SJSA1 (cell line): ENCODE data around the gene IRS2. TPM values are rescaled to one million over a fixed set of nuclear protein-coding genes. Genes with fewer than 3 reads are reported as not detected.

ENCODE experiments used
- DNase-seq, 2 experiments: peaks; one replicate each; pipeline ENCODE4 v3.0.0-alpha.2; 2015 to 2020; ENCODE audit warnings: low spot score in 2 of 2, low read depth in 1 of 2
- H3K27ac ChIP-seq: fragments of 250-450 bp; sonication (Bioruptor Pico); 2 replicates; pipeline ENCODE4 v1.5.1; 2020; ENCODE audit warnings: mild to moderate bottlenecking, moderate library complexity
- H3K27me3 ChIP-seq: fragments of 250-450 bp; sonication (Bioruptor Pico); replicated peaks from 2 replicates; pipeline ENCODE4 v1.5.1; 2020; ENCODE audit warnings: mild to moderate bottlenecking, moderate library complexity
- H3K36me3 ChIP-seq: fragments of 250-450 bp; sonication (Bioruptor Pico); 2 replicates; pipeline ENCODE4 v1.5.1; 2020; ENCODE audit warnings: mild to moderate bottlenecking
- H3K4me1 ChIP-seq: fragments of 250-450 bp; sonication (Bioruptor Pico); replicated peaks from 2 replicates; pipeline ENCODE4 v1.6.1; 2021; ENCODE audit warnings: mild to moderate bottlenecking
- H3K4me3 ChIP-seq: fragments of 250-450 bp; sonication (Bioruptor Pico); 2 replicates; pipeline ENCODE4 v1.5.1; 2020; ENCODE audit warnings: mild to moderate bottlenecking
- H3K9me3 ChIP-seq: fragments of 250-450 bp; sonication (Bioruptor Pico); replicated peaks from 2 replicates; pipeline ENCODE4 v1.5.1; 2020; ENCODE audit warnings: mild to moderate bottlenecking
- total RNA-seq: library from RNA; depleted of rRNA; stranded (reverse); fragments of >200 nt; shearing (Covaris generic); gene quantifications from 2 replicates; pipeline ENCODE4 v1.2.3, GENCODE V29; 2014

Gene IRS2
- total RNA-seq, 1 experiment from 2014 or later = 8.1 TPM

DNA sequence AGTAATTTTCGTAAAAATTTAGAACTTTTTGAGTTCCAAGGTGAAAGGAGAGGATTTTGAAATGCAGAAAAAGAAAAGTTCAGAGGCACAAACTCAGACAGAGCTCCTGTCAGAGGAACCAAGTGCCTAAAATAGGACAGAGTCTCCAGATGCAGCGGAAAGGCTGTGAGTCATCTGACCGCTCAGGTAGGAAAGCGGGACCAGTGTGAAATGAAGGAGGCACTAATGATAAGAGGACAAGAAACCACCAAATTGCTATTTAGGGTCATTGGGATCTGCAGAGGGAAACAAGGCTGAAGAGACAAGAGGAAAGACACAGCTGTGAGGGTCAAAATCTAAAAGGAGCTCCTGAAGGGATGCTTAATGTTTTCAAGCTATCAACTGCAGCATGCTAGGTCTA, 34.9 kb downstream of the IRS2 start:
- Histone ChIP-seq H3K36me3 (peaks cover 11% of the 10 kb centered on the region), H3K4me3 (no peak overlapping the region), H3K4me1 (no peaks in the 10 kb centered on the region), H3K9me3 (no peaks in the 10 kb centered on the region), H3K27ac (no peak overlapping the region), H3K27me3 (peaks cover 25% of the 10 kb centered on the region)
- peak in 1 of 2 experiments; percentile 49 for DNase-seq

DNA sequence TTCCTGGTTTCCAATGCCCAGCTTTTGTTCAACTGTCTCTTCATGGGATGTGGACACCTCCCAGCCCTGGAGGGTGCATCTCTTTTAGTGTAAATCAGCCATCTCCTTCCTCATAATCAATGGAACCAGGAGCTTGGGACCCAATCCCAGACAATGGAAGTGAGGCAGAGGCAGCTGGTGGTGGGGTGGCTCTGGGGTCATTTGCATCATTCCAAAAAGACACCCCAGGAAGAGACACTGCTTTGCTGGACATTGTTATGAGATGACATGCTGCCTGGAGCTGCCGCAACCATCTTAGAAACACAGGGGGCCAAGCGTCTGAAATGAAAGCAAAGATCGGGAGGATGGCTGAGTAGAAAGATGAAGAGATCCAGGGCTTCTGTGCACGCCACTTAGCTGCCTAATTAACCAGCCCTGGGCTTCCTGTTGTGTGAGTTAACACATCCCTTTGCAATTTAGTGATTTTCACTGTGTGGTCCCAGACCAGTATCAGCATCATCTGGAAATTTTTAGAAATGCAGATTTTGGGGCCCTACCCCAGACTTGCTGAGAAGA, 36.1 kb downstream of the IRS2 start:
- Histone ChIP-seq H3K4me1 (no peaks in the 10 kb centered on the region), H3K36me3 (peaks cover 3% of the 10 kb centered on the region; the same call in 1 of the 2 replicates), H3K27me3 (peaks cover 29% of the 10 kb centered on the region), H3K27ac (no peak overlapping the region), H3K4me3 (no peak overlapping the region), H3K9me3 (no peaks in the 10 kb centered on the region)
- peak in 1 of 2 experiments; percentile 57 for DNase-seq

DNA sequence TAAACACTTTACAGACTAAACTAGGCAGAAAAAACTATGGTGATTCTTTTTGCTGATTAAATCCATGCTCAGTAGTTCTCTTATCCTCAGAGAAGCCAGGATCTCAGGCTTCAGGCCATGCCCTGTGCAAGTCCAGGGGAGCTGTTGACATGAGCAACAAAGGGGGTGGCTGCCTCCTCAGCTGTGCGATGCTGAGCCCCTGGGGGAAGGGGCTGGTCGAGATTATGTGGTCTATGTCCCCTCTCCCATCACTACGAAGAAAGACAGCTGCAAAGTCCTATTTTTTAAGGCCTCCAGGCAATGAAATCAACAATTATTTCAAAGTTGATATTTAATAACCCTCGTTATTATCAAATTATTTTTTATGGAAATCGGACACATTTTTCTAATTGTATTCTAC, 37.0 kb downstream of the IRS2 start:
- Histone ChIP-seq H3K27ac (no peak overlapping the region), H3K36me3 (0 out of 2 replicates have a peak, but pooled peaks cover 3% of the 10 kb centered on the region), H3K4me3 (no peak overlapping the region), H3K4me1 (peaks cover 6% of the 10 kb centered on the region), H3K27me3 (peaks cover 39% of the 10 kb centered on the region), H3K9me3 (no peaks in the 10 kb centered on the region)
- DNase-seq = peak in 1 of 2 experiments; percentile 56

DNA sequence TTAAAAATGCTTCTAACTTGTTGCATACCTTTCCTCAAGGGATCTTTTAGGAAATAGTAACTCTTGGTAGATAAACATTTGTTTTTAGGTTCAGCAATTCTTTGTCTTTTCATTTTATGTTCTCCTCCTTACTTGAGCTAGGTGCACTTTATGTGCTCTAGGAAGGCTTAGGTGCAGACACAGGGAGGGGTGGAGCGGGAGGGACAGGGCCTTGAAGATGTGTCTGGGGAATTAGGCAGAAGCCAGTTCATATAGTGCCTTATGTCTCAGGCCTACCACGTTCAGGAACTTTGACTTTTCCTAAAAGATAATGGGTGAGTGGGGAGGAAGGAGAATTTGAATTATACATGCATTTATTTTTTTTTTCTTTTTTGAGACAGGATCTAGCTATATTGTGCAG, 37.7 kb downstream of the IRS2 start:
- Histone ChIP-seq H3K4me1 (peaks cover 13% of the 10 kb centered on the region), H3K4me3 (no peak overlapping the region), H3K27me3 (peaks cover 45% of the 10 kb centered on the region), H3K36me3 (0 out of 2 replicates have a peak, but pooled peaks cover 3% of the 10 kb centered on the region), H3K27ac (no peak overlapping the region), H3K9me3 (no peaks in the 10 kb centered on the region)
- peak in 1 of 2 experiments; percentile 52 for DNase-seq

DNA sequence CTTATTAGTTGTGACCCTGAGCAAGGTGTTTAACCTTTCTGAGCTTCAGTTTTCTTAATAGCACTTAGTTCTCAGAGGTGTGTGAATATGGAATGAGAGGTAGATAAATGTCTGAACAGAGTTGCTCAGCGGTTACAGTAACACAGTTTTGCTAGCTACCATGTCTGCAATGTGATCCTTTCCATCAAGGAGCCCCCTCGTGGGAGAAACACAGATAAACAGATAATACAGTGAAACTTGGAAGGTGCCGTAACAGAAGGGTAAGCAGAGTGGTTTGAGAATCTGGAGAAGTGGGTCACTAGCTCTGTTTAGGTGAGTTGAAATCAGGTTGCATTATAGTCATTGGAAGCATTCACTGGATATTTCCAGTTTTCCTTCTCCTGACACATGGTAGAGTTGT, 38.9 kb downstream of the IRS2 start:
- Histone ChIP-seq H3K27me3 (peaks cover 56% of the 10 kb centered on the region), H3K4me1 (peaks cover 16% of the 10 kb centered on the region), H3K36me3 (no peaks in the 10 kb centered on the region), H3K27ac (no peak overlapping the region), H3K9me3 (no peaks in the 10 kb centered on the region), H3K4me3 (no peak overlapping the region)
- DNase-seq = peak; percentile 57 to 63

DNA sequence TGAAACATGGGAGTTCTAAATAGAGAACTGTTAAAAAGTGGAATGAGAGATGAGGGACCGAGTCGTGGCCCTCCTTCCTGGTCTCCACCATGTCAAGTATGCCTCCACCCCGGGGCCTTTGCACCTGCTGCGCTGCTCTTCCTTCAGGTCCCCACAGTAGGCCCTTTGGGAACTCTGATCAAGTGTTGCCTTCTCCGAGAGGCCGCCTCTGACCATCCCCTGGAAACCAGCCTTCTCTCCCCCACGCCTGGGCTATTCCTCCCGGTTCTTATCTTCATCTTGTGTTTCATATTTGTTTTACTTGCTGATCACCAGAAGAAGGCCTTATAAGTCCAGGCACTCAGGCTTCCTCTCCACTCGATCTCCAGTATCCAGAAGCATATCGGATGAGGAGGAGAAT, 40.0 kb downstream of the IRS2 start:
- no peak overlapping the region for H3K4me3 ChIP-seq
- H3K4me1 ChIP-seq = peaks cover 16% of the 10 kb centered on the region
- peaks cover 66% of the 10 kb centered on the region for H3K27me3 ChIP-seq
- no peaks in the 10 kb centered on the region for H3K9me3 ChIP-seq
- peak in 1 of 2 experiments; percentile 71 for DNase-seq
- H3K27ac ChIP-seq = no peak overlapping the region
- no peaks in the 10 kb centered on the region for H3K36me3 ChIP-seq

DNA sequence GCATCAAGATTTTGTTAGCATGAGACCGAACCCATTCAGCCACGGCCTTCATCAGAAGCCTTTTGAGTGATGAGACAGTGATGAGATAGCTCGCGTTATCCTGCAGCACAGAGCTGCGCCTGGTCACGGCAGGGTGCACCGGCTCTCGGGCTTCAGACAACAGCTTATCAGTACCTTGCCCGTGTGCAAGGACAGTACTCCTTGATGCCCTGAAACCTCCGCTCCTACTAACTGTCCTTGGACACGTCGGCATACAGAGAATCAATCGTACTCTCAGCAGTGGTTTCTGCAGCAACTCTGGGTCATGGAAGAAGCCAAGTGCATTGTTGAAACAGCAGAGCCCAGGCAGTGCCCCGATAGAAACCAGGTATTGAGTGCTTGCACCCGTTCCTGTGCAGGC, 40.7 kb downstream of the IRS2 start:
- DNase-seq = peak in 1 of 2 experiments; percentile 69
- peaks cover 62% of the 10 kb centered on the region for H3K27me3 ChIP-seq
- no peaks in the 10 kb centered on the region for H3K36me3 ChIP-seq
- H3K4me3 ChIP-seq = no peak overlapping the region
- no peak overlapping the region for H3K27ac ChIP-seq
- peaks cover 16% of the 10 kb centered on the region for H3K4me1 ChIP-seq
- H3K9me3 ChIP-seq = no peaks in the 10 kb centered on the region

DNA sequence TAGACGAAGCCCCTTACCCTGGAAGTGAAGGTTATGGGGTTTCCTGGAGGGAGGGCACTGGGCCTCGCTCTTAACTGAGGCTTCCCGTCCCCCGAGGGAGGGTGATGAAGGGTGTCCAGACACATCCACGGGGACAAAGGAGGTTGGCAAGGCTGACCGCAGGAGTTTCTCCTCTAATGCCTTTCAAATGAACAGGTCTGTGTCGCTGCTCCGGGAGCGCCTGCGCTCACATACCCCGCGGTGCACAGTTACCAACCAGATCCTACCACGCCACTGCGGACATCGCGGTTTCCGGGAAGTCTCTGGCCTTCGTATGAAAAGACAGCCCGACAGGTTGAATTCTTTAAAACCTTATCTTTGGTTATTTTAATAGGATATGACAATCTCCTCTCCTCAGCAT, 41.3 kb downstream of the IRS2 start:
- DNase-seq = no peak
- H3K27ac ChIP-seq = no peak overlapping the region
- peaks cover 67% of the 10 kb centered on the region for H3K27me3 ChIP-seq
- no peak overlapping the region for H3K4me3 ChIP-seq
- H3K9me3 ChIP-seq = no peaks in the 10 kb centered on the region
- no peaks in the 10 kb centered on the region for H3K36me3 ChIP-seq
- peaks cover 16% of the 10 kb centered on the region for H3K4me1 ChIP-seq

DNA sequence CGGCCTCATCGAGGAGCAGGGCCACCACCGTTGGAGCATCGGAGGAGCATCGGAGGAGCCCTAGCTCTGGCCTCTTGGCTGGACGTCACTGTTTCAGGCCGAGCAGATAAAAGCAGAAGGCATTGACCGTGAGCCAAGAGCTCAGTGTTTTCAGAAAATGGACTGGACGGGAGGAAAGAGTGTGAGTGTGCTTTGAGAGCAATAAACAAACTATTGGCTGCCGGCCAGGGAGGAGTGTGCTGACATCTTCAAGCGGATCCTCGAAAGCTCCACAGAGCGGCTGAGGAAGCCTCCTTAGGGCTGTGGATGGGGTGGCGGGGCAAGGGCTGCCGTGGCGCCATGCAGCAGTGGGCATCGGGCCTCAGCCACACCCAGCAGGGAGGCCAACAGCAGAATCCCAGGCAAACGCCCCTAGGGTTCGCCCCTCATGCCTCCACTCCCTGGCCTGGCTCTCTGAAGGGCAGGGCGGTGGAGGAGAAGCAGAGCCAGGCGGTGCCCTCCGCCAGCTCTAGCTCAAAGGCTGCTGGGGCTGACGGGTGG, 41.8 kb downstream of the IRS2 start:
- no peaks in the 10 kb centered on the region for H3K36me3 ChIP-seq
- no peak overlapping the region for H3K27ac ChIP-seq
- H3K4me3 ChIP-seq = no peak overlapping the region
- peak; percentile 87 to 95 for DNase-seq
- H3K4me1 ChIP-seq = peaks cover 16% of the 10 kb centered on the region
- peaks cover 72% of the 10 kb centered on the region for H3K27me3 ChIP-seq
- H3K9me3 ChIP-seq = no peaks in the 10 kb centered on the region

DNA sequence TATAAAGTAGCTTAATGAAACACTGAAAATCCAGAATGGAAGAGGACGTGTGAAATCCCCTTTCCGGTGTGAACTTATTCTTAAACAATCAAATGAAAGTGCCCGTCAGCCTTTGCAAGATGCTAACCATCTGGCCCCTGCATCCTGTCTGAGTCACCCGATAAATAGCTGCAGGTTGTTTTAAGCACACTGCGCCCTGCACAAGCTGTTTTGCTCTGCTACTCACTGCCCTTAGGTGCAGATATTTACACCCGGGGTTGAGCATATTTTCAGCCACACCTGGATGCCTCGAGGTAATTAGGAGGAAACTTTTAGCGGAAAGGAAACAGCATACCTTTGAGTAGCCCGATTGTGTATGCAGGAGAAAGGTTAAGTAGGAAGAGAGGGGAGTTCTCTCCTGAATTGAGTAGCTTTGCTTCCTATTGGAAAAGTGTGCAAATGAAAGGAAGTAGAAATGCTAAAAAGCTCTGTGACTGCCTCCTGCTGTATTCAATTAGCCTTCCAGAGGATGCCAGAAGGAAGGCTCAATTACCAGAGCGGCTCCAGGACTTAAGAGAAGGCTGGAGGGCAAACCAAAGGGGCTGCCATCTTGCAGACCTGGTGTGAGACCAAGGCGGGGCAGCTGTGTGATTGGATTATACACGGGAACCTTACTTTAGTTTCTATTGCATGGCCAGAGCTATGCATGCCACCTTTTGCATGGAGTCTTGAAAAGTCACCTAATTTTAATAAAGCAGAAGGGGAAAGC, 42.5 kb downstream of the IRS2 start:
- H3K27me3 ChIP-seq = peaks cover 75% of the 10 kb centered on the region
- H3K4me1 ChIP-seq = peaks cover 16% of the 10 kb centered on the region
- no peak overlapping the region for H3K27ac ChIP-seq
- H3K4me3 ChIP-seq = no peak overlapping the region
- DNase-seq = peak; percentile 77 to 86
- no peaks in the 10 kb centered on the region for H3K36me3 ChIP-seq
- no peaks in the 10 kb centered on the region for H3K9me3 ChIP-seq

DNA sequence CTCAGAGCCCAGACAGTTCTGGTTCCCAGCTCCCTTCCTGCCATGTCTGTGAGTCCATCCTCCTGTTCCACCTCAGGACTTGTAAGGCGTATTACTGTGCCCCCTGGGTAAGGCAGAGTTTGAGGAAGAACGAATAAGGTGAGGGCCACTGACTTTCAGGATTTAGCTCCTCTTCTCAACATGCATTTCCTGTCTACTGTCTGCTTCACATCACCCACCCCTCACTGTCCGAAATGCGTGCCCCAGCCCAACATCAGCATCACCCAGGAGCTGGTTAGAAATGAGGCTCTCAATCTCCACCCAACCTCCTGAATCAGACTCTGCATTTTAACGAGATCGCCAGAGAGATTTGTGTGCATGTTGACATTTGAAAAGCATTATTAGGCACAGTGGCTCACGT, 44.4 kb downstream of the IRS2 start:
- no peaks in the 10 kb centered on the region for H3K36me3 ChIP-seq
- peaks cover 21% of the 10 kb centered on the region for H3K4me1 ChIP-seq
- peak in 1 of 2 experiments; percentile 66 for DNase-seq
- H3K4me3 ChIP-seq = no peak overlapping the region
- peaks cover 75% of the 10 kb centered on the region for H3K27me3 ChIP-seq
- H3K9me3 ChIP-seq = no peaks in the 10 kb centered on the region
- no peak overlapping the region for H3K27ac ChIP-seq

DNA sequence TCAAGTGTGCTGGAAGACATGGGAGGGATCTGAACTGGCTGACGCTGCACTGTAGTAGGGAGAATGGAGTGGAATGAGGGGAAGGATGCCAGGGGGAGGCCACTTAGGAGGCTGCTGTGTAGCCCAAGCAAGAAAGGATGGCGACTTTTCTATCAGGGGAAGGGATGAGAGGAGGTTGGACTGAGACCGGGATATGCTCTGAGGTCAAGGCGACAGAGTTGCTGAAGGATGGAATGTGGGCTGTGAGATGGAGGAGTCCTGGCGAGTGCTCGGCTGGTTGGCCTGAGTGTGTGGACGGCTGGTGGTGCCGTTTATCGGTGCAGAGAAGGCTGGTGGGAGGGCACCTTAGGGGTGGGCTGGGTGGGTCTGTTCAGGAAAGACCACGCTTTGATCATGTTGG, 45.7 kb downstream of the IRS2 start:
- no peaks in the 10 kb centered on the region for H3K9me3 ChIP-seq
- no peak overlapping the region for H3K27ac ChIP-seq
- H3K4me1 ChIP-seq = peaks cover 21% of the 10 kb centered on the region
- DNase-seq = peak in 1 of 2 experiments; percentile 73
- H3K4me3 ChIP-seq = no peak overlapping the region
- no peaks in the 10 kb centered on the region for H3K36me3 ChIP-seq
- peaks cover 77% of the 10 kb centered on the region for H3K27me3 ChIP-seq

DNA sequence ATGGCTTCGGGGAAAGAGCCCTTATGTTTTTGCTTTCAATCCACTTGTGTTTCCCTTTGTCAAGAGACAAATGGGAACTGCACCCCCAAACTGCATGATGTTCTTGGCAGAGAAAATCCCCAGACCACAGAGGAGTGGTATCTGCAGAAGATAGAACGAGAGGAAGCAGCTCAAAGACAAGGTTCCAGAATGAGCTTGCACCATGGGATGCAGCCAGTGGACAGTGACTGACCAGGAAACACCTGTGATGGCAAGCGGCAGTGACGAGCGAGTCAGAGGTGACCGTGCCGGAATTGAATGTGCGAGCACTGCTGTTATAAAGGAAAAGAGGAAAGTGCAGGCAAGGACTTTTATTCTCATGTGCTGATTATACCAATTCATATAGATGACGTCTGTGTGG, 46.3 kb downstream of the IRS2 start:
- Histone ChIP-seq H3K4me3 (no peak overlapping the region), H3K27me3 (peaks cover 76% of the 10 kb centered on the region), H3K9me3 (no peaks in the 10 kb centered on the region), H3K36me3 (no peaks in the 10 kb centered on the region), H3K4me1 (peaks cover 21% of the 10 kb centered on the region), H3K27ac (no peak overlapping the region)
- DNase-seq = peak in 1 of 2 experiments; percentile 71

DNA sequence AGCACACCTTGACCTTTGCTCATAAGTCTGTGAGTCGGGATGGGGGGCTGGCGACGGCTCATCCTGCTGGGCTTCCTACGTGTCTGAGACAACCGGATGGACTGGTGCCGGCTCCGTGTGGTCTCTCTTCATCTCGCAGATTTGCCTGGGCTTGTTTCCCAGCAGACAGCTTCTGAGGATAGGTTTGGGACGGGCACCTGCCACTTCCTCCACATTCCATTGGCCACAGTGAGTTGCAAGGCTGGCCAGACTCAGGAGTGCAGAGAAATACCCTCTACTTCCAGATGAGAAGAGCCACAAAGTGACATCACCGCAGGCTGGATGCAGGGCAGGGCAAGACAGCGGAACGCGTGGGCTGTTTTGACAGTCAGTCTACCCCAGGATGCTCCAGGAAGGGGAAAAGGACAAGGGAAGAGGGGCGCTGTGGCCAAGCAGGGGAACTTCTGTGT, 48.1 kb downstream of the IRS2 start:
- peak in 1 of 2 experiments; percentile 76 for DNase-seq
- no peak overlapping the region for H3K27ac ChIP-seq
- 0 out of 2 replicates have a peak, but pooled peaks cover under 1% of the 10 kb centered on the region for H3K9me3 ChIP-seq
- H3K4me1 ChIP-seq = peaks cover 5% of the 10 kb centered on the region; the same call in 1 of the 2 replicates
- H3K36me3 ChIP-seq = no peaks in the 10 kb centered on the region
- peaks cover 63% of the 10 kb centered on the region for H3K27me3 ChIP-seq
- H3K4me3 ChIP-seq = no peak overlapping the region
